ENCODE results near the gene RDH14. TPM values are rescaled to one million over a fixed set of nuclear protein-coding genes. Genes with fewer than 3 reads are reported as not detected.

The RDH14 gene
- total and polyA plus RNA-seq, 2 experiments from 2014 or later = 38.1 to 40.6 TPM

- no peak for TF ChIP-seq ETS1 (IDR thresholded peaks at IDR 0.05)
- no peak for TF ChIP-seq POLR2AphosphoS5 (IDR thresholded peaks at IDR 0.05; ENCODE audit: low read depth)
- no peak for TF ChIP-seq REST (IDR thresholded peaks at IDR 0.05; ENCODE audit: unreplicated experiment)
- TF ChIP-seq NANOG (IDR thresholded peaks at IDR 0.05; ENCODE audit: borderline replicate concordance) = no peak
- TF ChIP-seq JUNB (IDR thresholded peaks at IDR 0.05; ENCODE audit: unreplicated experiment) = no peak
- no peak for TF ChIP-seq ZNF331 (CRISPR knock-in tag; IDR thresholded peaks at IDR 0.05; ENCODE audit: low read depth)
- TF ChIP-seq CREB1 (CRISPR knock-in tag; IDR thresholded peaks at IDR 0.05; ENCODE audit: low read depth) = no peak
- no peak for TF ChIP-seq ZNF114 (CRISPR knock-in tag; IDR thresholded peaks at IDR 0.05)
- no peak for TF ChIP-seq STAT1 (IDR thresholded peaks at IDR 0.05; ENCODE audit: unreplicated experiment)
Measured at GRCh38 chr2:18517386-18517785, 43.1 kb downstream of the RDH14 start (continued).

GRCh38 chr2:18516112-18516511 lies 44.3 kb downstream of the RDH14 start:
- peaks cover 12% of the 10 kb centered on the region for H3K4me1 Mint-ChIP-seq
- H2AFZ ChIP-seq = peak overlapping the region; percentile 52; the same call in 1 of the 2 replicates
- peaks cover 5% of the 10 kb centered on the region; the same call in 1 of the 2 replicates for H3K4me1 ChIP-seq (ENCODE audit: insufficient read depth)
- H3K27ac ChIP-seq (ENCODE audit: low read depth) = no peak overlapping the region
- no peak overlapping the region for H3K4me2 ChIP-seq
- no peaks in the 10 kb centered on the region for H3F3A ChIP-seq (replicated peaks; ENCODE audit: low read depth)
- no peak overlapping the region for H3K4me3 Mint-ChIP-seq
- H3K27me3 ChIP-seq (ENCODE audit: insufficient read depth) = no peaks in the 10 kb centered on the region
- H3K27me3 Mint-ChIP-seq (ENCODE audit: insufficient read depth, low read depth, poor library complexity) = peaks cover 3% of the 10 kb centered on the region
- ATAC-seq (peak; percentile 43), DNase-seq (ENCODE audit: low spot score) (peak; percentile 60)
- no peak overlapping the region for H3K27ac Mint-ChIP-seq
- no peaks in the 10 kb centered on the region for H3K9me3 Mint-ChIP-seq
- no peak overlapping the region for H3K4me3 ChIP-seq
- H3K9me2 ChIP-seq (ENCODE audit: insufficient read depth) = no peaks in the 10 kb centered on the region
- H4K20me1 ChIP-seq (replicated peaks; ENCODE audit: insufficient read depth) = no peaks in the 10 kb centered on the region
- H3K36me3 ChIP-seq (ENCODE audit: insufficient read depth) = no peaks in the 10 kb centered on the region
- TF ChIP-seq ETS1 (IDR thresholded peaks at IDR 0.05) = no peak
- no peak for TF ChIP-seq ZNF462 (CRISPR knock-in tag; IDR thresholded peaks at IDR 0.05)
- TF ChIP-seq ZNF114 (CRISPR knock-in tag; IDR thresholded peaks at IDR 0.05) = no peak
- no peaks in the 10 kb centered on the region for H3K36me3 Mint-ChIP-seq (ENCODE audit: low read depth)
- H3K79me2 ChIP-seq (replicated peaks; ENCODE audit: insufficient read depth) = no peaks in the 10 kb centered on the region
